ENCODE results near the gene FBXL13. TPM values are rescaled to one million over a fixed set of nuclear protein-coding genes. Genes with fewer than 3 reads are reported as not detected.
"Not testable (repeated sequence)": the region's sequence is repeated elsewhere in the genome, so short reads cannot be mapped to it uniquely, and the experiment has no call there.

Gene FBXL13
- total RNA-seq, 1 donor from 2014 or later: 2.1 TPM

DNA sequence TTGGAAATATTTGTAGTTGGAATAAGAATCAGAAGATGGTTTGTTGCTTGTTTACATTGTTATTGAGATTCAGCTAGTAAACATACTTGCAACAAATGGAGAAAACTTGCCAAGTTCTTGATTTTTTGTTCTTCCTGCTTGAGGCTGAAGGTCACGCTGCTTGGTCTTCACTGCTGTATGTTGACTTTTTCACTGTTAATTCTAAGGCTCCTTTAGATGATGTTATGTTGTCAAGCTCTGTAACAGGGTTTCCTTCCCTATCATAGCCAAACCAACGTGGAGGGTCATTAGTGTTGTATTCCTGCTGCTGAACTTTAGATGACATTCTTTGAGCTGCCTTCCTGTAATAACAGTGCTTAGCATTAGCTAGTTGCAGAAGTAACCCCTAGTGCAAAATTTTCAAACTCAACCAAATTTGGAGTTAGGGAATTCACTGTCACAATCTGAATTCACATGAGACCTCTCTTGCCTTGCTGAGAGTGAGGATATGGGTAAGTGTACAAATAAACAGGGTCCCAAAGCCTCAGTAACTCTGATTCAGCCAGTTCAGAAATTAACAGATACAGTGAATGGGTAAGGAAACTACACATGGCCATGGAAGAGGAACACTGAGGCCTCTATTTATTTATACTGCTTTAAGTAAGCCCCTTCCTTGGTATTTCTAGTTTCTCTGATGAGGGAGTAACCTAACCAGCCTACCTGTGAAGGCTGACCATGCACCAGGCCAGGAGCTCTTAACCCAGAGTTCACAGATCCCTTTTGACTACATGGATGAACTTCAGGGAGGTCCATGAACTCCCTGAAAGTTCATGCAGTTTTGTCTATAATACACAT is 261.2 kb downstream of the FBXL13 start:
- H3K27ac Mint-ChIP-seq (ENCODE audit: unreplicated experiment): no peak overlapping the region
- H3K9me3 Mint-ChIP-seq: no peaks in the 10 kb centered on the region
- no peaks in the 10 kb centered on the region for H3K4me1 Mint-ChIP-seq
- no peak for DNase-seq (ENCODE audit: low read depth, low spot score)
- peaks cover 10% of the 10 kb centered on the region for H3K36me3 Mint-ChIP-seq (ENCODE audit: low read depth)
- H3K4me3 Mint-ChIP-seq: no peak overlapping the region
- no peak for TF ChIP-seq CTCF (conservative IDR thresholded peaks at IDR 0.05)
- H3K27me3 Mint-ChIP-seq (ENCODE audit: low read depth): no peaks in the 10 kb centered on the region

GRCh38 chr7:102811942-102812678 is 262.5 kb downstream of the FBXL13 start:
- Mint-ChIP-seq H3K36me3 (ENCODE audit: low read depth) (peaks cover 12% of the 10 kb centered on the region), H3K4me1 (no peaks in the 10 kb centered on the region), H3K27ac (ENCODE audit: unreplicated experiment) (no peak overlapping the region), H3K9me3 (no peaks in the 10 kb centered on the region), H3K27me3 (ENCODE audit: low read depth) (no peaks in the 10 kb centered on the region), H3K4me3 (no peak overlapping the region)
- DNase-seq (ENCODE audit: low read depth, low spot score): no peak
- TF ChIP-seq CTCF (conservative IDR thresholded peaks at IDR 0.05): no peak

GRCh38 chr7:102810916-102811315 is 263.7 kb downstream of the FBXL13 start:
- peaks cover 20% of the 10 kb centered on the region for H3K36me3 Mint-ChIP-seq (ENCODE audit: low read depth)
- no peaks in the 10 kb centered on the region for H3K4me1 Mint-ChIP-seq
- DNase-seq (ENCODE audit: low read depth, low spot score): no peak
- H3K27ac Mint-ChIP-seq (ENCODE audit: unreplicated experiment): no peak overlapping the region
- no peak for TF ChIP-seq CTCF (conservative IDR thresholded peaks at IDR 0.05)
- H3K27me3 Mint-ChIP-seq (ENCODE audit: low read depth): no peaks in the 10 kb centered on the region
- no peaks in the 10 kb centered on the region for H3K9me3 Mint-ChIP-seq
- no peak overlapping the region for H3K4me3 Mint-ChIP-seq

- H3K4me1 Mint-ChIP-seq: no peaks in the 10 kb centered on the region
- H3K27ac Mint-ChIP-seq (ENCODE audit: unreplicated experiment): no peak overlapping the region
- DNase-seq (ENCODE audit: low read depth, low spot score): no peak
- H3K36me3 Mint-ChIP-seq (ENCODE audit: low read depth): peaks cover 39% of the 10 kb centered on the region
- no peak for TF ChIP-seq CTCF (conservative IDR thresholded peaks at IDR 0.05)
- no peaks in the 10 kb centered on the region for H3K27me3 Mint-ChIP-seq (ENCODE audit: low read depth)
- peaks cover 20% of the 10 kb centered on the region for H3K9me3 Mint-ChIP-seq
- no peak overlapping the region for H3K4me3 Mint-ChIP-seq
These were observed 268.0 kb downstream of the FBXL13 start for GRCh38 chr7:102806613-102807012.

- H3K27me3 Mint-ChIP-seq (ENCODE audit: low read depth); H3K4me1 Mint-ChIP-seq; DNase-seq (ENCODE audit: low read depth, low spot score); H3K27ac Mint-ChIP-seq (ENCODE audit: unreplicated experiment); H3K4me3 Mint-ChIP-seq: not testable (repeated sequence)
- Mint-ChIP-seq H3K36me3 (ENCODE audit: low read depth) (peaks cover 31% of the 10 kb centered on the region), H3K9me3 (peaks cover 11% of the 10 kb centered on the region)
These were observed 278.5 kb downstream of the FBXL13 start for GRCh38 chr7:102795987-102796595.

GRCh38 chr7:102794567-102794966 is 280.0 kb downstream of the FBXL13 start:
- not testable (repeated sequence) for H3K9me3 Mint-ChIP-seq; DNase-seq (ENCODE audit: low read depth, low spot score)

GRCh38 chr7:102791831-102792230 is 282.8 kb downstream of the FBXL13 start:
- peaks cover 13% of the 10 kb centered on the region for H3K36me3 Mint-ChIP-seq (ENCODE audit: low read depth)
- H3K27ac Mint-ChIP-seq (ENCODE audit: unreplicated experiment); DNase-seq (ENCODE audit: low read depth, low spot score); H3K4me1 Mint-ChIP-seq; H3K4me3 Mint-ChIP-seq; H3K9me3 Mint-ChIP-seq; H3K27me3 Mint-ChIP-seq (ENCODE audit: low read depth): not testable (repeated sequence)

More at GRCh38 chr7:102794567-102794966, 280.0 kb downstream of the FBXL13 start:
- not testable (repeated sequence) for H3K4me3 Mint-ChIP-seq; H3K27ac Mint-ChIP-seq (ENCODE audit: unreplicated experiment); H3K27me3 Mint-ChIP-seq (ENCODE audit: low read depth); H3K4me1 Mint-ChIP-seq
- H3K36me3 Mint-ChIP-seq (ENCODE audit: low read depth): peaks cover 19% of the 10 kb centered on the region

DNA sequence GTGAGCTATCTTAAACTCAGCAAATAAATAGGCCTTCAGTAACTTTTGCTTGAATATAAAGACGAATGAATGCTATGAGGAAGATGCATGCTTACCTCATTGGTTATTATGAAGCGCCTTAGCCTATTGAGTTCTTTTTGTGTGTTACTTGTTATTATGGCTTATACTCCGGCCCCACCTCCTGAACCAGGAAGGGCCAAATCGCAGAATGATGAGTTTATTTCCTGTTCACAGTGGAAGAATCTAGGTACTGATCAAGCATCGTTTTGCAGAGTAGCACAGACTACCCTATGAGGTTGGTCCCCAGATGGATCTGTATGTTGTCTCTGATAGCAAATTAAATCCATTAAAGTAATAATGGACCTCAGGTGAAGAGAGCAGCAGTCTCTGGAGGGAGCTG is 283.2 kb downstream of the FBXL13 start:
- DNase-seq (ENCODE audit: low read depth, low spot score); H3K27ac Mint-ChIP-seq (ENCODE audit: unreplicated experiment); H3K27me3 Mint-ChIP-seq (ENCODE audit: low read depth); H3K9me3 Mint-ChIP-seq; H3K36me3 Mint-ChIP-seq (ENCODE audit: low read depth); H3K4me3 Mint-ChIP-seq; H3K4me1 Mint-ChIP-seq: not testable (repeated sequence)

DNA sequence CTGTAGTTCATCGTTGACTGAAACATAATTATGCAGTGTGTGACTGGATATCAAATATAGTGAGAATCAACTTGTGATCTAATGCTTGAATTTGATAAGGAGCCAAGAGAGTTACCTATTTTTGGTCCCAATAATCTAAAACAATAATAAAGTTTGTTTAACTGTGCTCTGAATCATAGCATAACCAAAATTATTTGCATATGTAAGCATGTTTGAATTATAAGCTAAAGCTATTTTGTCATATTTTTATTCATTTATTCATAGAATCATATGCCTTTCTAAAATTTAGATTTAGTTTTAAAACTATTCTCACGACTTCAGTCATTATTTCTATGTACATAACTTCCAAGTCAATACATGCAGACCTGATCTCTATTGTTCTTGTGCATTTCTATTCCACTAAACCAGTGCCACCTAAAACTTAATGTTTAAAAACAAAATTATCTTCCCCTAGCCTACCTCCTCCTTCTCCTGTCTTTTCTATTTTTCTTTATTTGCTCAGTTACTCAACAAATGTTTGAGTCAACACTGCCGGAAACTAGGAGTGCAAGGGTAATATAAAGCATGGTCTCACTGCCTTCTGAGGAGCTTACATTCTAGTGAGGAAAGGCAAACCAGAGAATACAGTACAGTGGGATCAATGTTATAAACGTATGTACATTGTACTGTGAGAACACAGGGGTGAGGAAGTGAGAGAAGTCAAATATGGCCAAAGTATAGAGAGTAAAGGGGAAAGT is 284.1 kb downstream of the FBXL13 start:
- not testable (repeated sequence) for DNase-seq (ENCODE audit: low read depth, low spot score); H3K4me3 Mint-ChIP-seq; H3K9me3 Mint-ChIP-seq; H3K36me3 Mint-ChIP-seq (ENCODE audit: low read depth); H3K27me3 Mint-ChIP-seq (ENCODE audit: low read depth); H3K27ac Mint-ChIP-seq (ENCODE audit: unreplicated experiment); H3K4me1 Mint-ChIP-seq
